ENCODE data around the gene ABCA8. TPM values are rescaled to one million over a fixed set of nuclear protein-coding genes. Genes with fewer than 3 reads are reported as not detected.
"Not testable (repeated sequence)": the region's sequence is repeated elsewhere in the genome, so short reads cannot be mapped to it uniquely, and the experiment has no call there.

Gene ABCA8, protein sequence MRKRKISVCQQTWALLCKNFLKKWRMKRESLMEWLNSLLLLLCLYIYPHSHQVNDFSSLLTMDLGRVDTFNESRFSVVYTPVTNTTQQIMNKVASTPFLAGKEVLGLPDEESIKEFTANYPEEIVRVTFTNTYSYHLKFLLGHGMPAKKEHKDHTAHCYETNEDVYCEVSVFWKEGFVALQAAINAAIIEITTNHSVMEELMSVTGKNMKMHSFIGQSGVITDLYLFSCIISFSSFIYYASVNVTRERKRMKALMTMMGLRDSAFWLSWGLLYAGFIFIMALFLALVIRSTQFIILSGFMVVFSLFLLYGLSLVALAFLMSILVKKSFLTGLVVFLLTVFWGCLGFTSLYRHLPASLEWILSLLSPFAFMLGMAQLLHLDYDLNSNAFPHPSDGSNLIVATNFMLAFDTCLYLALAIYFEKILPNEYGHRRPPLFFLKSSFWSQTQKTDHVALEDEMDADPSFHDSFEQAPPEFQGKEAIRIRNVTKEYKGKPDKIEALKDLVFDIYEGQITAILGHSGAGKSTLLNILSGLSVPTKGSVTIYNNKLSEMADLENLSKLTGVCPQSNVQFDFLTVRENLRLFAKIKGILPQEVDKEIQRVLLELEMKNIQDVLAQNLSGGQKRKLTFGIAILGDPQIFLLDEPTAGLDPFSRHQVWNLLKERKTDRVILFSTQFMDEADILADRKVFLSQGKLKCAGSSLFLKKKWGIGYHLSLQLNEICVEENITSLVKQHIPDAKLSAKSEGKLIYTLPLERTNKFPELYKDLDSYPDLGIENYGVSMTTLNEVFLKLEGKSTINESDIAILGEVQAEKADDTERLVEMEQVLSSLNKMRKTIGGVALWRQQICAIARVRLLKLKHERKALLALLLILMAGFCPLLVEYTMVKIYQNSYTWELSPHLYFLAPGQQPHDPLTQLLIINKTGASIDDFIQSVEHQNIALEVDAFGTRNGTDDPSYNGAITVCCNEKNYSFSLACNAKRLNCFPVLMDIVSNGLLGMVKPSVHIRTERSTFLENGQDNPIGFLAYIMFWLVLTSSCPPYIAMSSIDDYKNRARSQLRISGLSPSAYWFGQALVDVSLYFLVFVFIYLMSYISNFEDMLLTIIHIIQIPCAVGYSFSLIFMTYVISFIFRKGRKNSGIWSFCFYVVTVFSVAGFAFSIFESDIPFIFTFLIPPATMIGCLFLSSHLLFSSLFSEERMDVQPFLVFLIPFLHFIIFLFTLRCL (N-terminal part only)
- total RNA-seq, result 100 to 1,000 TPM in 1 of 2 donors, 10 to 100 TPM in 1; 10.5 to 187 TPM
- polyA plus RNA-seq, result 1 to 10 TPM; 2.7 to 5.1 TPM
- long read RNA-seq, donor 1, transcript ABCA8-214 (1 exons, 3,071 nt), result major isoform, 6 of 10 reads
- long read RNA-seq, donor 1, partial matches to known transcripts, result 0 of 10 reads
- long read RNA-seq, donor 1, other reads (novel, unspliced or antisense), result 0 of 10 reads
- long read RNA-seq, donor 2, transcript ABCA8-214 (1 exons, 3,071 nt), result major isoform, 6 of 12 reads
- long read RNA-seq, donor 2, partial matches to known transcripts, result 5 of 12 reads
- long read RNA-seq, donor 2, other reads (novel, unspliced or antisense), result 0 of 12 reads
- long read RNA-seq, donor 3, partial matches to known transcripts, result 0 of 5 reads
- long read RNA-seq, donor 3, other reads (novel, unspliced or antisense), result 0 of 5 reads
- long read RNA-seq, donor 4, partial matches to known transcripts, result 0 of 3 reads
- long read RNA-seq, donor 4, other reads (novel, unspliced or antisense), result 0 of 3 reads
- long read RNA-seq, donor 5, partial matches to known transcripts, result 6 of 14 reads
- long read RNA-seq, donor 5, other reads (novel, unspliced or antisense), result 0 of 14 reads

DNA sequence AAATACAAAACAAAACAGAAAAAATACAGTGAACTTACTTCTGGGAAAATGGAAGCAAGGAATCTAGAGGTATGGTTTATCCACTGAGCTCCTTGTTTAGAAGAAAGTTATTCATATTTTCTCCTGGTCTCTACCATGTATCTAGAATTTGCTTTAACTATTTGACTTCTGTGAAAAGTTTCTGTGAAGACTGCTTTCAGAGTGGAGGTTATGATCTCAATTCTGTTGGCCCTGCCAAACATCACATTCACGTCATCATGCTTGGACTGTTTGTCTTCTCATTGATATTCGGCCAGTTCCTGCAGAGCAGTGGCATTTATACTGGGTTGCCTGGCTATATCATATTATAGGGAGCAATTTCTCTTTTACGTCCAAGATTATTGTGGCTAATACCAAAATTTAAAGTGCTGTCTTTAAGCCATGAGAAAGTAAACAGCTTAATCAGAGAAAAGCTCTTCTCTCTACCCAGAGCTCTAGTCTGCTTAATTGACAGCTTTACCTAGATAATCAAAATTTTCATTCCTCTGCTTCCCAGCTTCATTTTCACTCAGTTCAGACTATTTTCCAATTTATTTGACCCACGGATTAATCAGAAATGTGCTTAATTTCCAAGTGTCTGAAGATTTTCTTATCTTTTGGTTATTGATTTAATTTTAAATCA lies at the start of gene ABCA8:
TSS of gene ABCA8 (minus strand) at position 212 of the 661 bp plus-strand sequence. CDS start 13,358 bp downstream, outside the sequence.
- WGBS, 2 donors, result 49 to 68% methylated on average over 4 of the region's 4 CpGs
- Histone ChIP-seq H3K9ac (ENCODE audit: insufficient read depth in 1 of 2, low read length in 2 of 2) (peak within 1 kb of the TSS; percentile 41 to 86), H3K9me3 (ENCODE audit: control insufficient read depth in 4 of 4, insufficient read depth in 3 of 4, low read length in 3 of 4) (no peaks in the 10 kb centered on the region), H3K4me1 (ENCODE audit: control insufficient read depth in 5 of 5, insufficient read depth in 5 of 5, low read length in 5 of 5) (peaks cover 0 to 16% (median 8%) of the 10 kb centered on the region in 5 donors), H3K36me3 (ENCODE audit: control insufficient read depth in 4 of 4, insufficient read depth in 4 of 4, low read length in 4 of 4) (peaks cover 0 to 5% (median 2%) of the 10 kb centered on the region in 4 donors), H3K4me3 (no peak within 1 kb of the TSS), H3K27me3 (ENCODE audit: control insufficient read depth in 3 of 3, insufficient read depth in 3 of 3, low read length in 2 of 3) (no peaks in the 10 kb centered on the region), H3K27ac (ENCODE audit: low read depth in 1 of 2, low read length in 1 of 2) (peak within 1 kb of the TSS in 1 of 2 donors; percentile 53)
- DNase-seq, result peak; percentile 74 to 93 (median 91)
- TF ChIP-seq, protein P1, sequence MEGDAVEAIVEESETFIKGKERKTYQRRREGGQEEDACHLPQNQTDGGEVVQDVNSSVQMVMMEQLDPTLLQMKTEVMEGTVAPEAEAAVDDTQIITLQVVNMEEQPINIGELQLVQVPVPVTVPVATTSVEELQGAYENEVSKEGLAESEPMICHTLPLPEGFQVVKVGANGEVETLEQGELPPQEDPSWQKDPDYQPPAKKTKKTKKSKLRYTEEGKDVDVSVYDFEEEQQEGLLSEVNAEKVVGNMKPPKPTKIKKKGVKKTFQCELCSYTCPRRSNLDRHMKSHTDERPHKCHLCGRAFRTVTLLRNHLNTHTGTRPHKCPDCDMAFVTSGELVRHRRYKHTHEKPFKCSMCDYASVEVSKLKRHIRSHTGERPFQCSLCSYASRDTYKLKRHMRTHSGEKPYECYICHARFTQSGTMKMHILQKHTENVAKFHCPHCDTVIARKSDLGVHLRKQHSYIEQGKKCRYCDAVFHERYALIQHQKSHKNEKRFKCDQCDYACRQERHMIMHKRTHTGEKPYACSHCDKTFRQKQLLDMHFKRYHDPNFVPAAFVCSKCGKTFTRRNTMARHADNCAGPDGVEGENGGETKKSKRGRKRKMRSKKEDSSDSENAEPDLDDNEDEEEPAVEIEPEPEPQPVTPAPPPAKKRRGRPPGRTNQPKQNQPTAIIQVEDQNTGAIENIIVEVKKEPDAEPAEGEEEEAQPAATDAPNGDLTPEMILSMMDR (IDR thresholded peaks at IDR 0.05; ENCODE audit: control extremely low read depth, extremely low read depth), result no peak
- no peak for ATAC-seq (ENCODE audit: insufficient read depth, low FRiP score)

DNA sequence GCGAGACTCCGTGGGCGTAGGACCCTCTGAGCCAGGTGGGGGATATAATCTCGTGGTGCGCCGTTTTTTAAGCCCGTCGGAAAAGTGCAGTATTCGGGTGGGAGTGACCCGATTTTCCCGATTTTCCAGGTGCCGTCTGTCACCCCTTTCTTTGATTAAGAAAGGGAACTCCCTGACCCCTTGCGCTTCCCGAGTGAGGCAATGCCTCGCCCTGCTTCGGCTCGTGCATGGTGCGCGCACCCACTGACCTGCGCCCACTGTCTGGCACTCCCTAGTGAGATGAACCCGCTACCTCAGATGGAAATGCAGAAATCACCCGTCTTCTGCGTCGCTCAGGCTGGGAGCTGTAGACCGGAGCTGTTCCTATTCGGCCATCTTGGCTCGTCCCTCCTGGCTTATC lies 49.6 kb upstream of the ABCA8 start:
- not testable (repeated sequence) for H3K9ac ChIP-seq (ENCODE audit: insufficient read depth in 1 of 2, low read length in 2 of 2); H3K4me1 ChIP-seq (ENCODE audit: control insufficient read depth in 5 of 5, insufficient read depth in 5 of 5, low read length in 5 of 5); H3K4me3 ChIP-seq; H3K9me3 ChIP-seq (ENCODE audit: control insufficient read depth in 4 of 4, insufficient read depth in 3 of 4, low read length in 3 of 4); H3K27me3 ChIP-seq (ENCODE audit: control insufficient read depth in 3 of 3, insufficient read depth in 3 of 3, low read length in 2 of 3); H3K27ac ChIP-seq (ENCODE audit: low read depth in 1 of 2, low read length in 1 of 2); ATAC-seq (ENCODE audit: insufficient read depth, low FRiP score); DNase-seq
- WGBS, 2 donors, result 94% methylated on average over 23 to 24 of the region's 27 CpGs
- peaks cover 0 to 16% (median 3%) of the 10 kb centered on the region in 4 donors for H3K36me3 ChIP-seq (ENCODE audit: control insufficient read depth in 4 of 4, insufficient read depth in 4 of 4, low read length in 4 of 4)

DNA sequence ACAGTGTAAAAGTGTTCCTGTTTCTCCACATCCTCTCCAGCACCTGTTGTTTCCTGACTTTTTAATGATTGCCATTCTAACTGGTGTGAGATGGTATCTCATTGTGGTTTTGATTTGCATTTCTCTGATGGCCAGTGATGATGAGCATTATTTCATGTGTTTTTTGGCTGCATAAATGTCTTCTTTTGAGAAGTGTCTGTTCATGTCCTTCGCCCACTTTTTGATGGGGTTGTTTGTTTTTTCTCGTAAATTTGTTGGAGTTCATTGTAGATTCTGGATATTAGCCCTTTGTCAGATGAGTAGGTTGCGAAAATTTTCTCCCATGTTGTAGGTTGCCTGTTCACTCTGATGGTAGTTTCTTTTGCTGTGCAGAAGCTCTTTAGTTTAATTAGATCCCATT lies 44.6 kb upstream of the ABCA8 start:
- DNase-seq; ATAC-seq (ENCODE audit: insufficient read depth, low FRiP score); H3K36me3 ChIP-seq (ENCODE audit: control insufficient read depth in 4 of 4, insufficient read depth in 4 of 4, low read length in 4 of 4): not testable (repeated sequence)

More for the DNA sequence above, 44.6 kb upstream of the ABCA8 start:
- H3K27me3 ChIP-seq (ENCODE audit: control insufficient read depth in 3 of 3, insufficient read depth in 3 of 3, low read length in 2 of 3); H3K27ac ChIP-seq (ENCODE audit: low read depth in 1 of 2, low read length in 1 of 2); H3K4me1 ChIP-seq (ENCODE audit: control insufficient read depth in 5 of 5, insufficient read depth in 5 of 5, low read length in 5 of 5); H3K9ac ChIP-seq (ENCODE audit: insufficient read depth in 1 of 2, low read length in 2 of 2); H3K4me3 ChIP-seq; H3K9me3 ChIP-seq (ENCODE audit: control insufficient read depth in 4 of 4, insufficient read depth in 3 of 4, low read length in 3 of 4): not testable (repeated sequence)
- 85 to 92% methylated on average over 2 to 3 of the region's 3 CpGs for WGBS, 2 donors
